Pancreas (tissue), 10 donors: ENCODE data around the gene DMKN. TPM values are rescaled to one million over a fixed set of nuclear protein-coding genes. Genes with fewer than 3 reads are reported as not detected.

ENCODE experiments used
- ATAC-seq, 4 donors: fragments of 200-7000 bp; cut with Tn5 transposase; one replicate each; pipeline versions ENCODE4 v1.8.0 to v1.9.1; 2020; ENCODE audit warnings: mild to moderate bottlenecking in 4 of 4, moderate library complexity in 4 of 4
- DNase-seq, 6 donors: peaks; one replicate each; pipeline ENCODE4 v3.0.0-alpha.2; 2020
- FAIRE-seq: peaks from 2 replicates; lab custom pipeline; 2012; peaks lifted over from hg19 to GRCh38; lab: Jason Lieb, UNC
- H3K27ac ChIP-seq, 4 donors: fragments of 200-600 bp; sonication (generic); 1 replicate in 3 of 4; 2 replicates in 1 of 4; pipeline versions ENCODE4 v1.5.0 to v1.8.0; 2020
- H3K27me3 ChIP-seq, 4 donors: fragments of 200-600 bp; one replicate each; pipeline ENCODE4 v1.8.0; 2021
- H3K36me3 ChIP-seq, 3 donors: fragments of 200-600 bp; sonication (generic) in 1 of 3; one replicate each; pipeline versions ENCODE4 v1.5.0 to v1.8.0; 2020 to 2021
- H3K4me1 ChIP-seq, 3 donors: fragments of 200-600 bp; one replicate each; pipeline ENCODE4 v1.8.0; 2021
- H3K4me3 ChIP-seq, 4 donors: fragments of 200-600 bp; sonication (generic) in 2 of 4; one replicate each; pipeline versions ENCODE4 v1.5.0 to v1.8.0; 2020 to 2021
- H3K9me3 ChIP-seq, 4 donors: fragments of 200-600 bp; one replicate each; pipeline ENCODE4 v1.8.0; 2021
- CTCF ChIP-seq, 4 donors: fragments of 200-600 bp; sonication (generic) in 3 of 4; IDR thresholded peaks; one replicate each; pipeline versions ENCODE4 v1.5.0 to v1.8.0; 2021; ENCODE audit warnings: antibody characterized with exemption in 4 of 4
- WGBS, 2 donors: extraction: QIAGEN DNeasy Blood & Tissue Kit; methylation state at CpG; one replicate each; pipeline ENCODE4 v1.1.7; 2013; 5-methylcytosine and 5-hydroxymethylcytosine counted together
- intact Hi-C, 3 donors: fragments of 100-400 bp; cut with DNase I; formaldehyde crosslinking; loops; one replicate each; pipeline versions ENCODE4 v1.11.1 to v1.14.2; 2022
- polyA plus RNA-seq, 2 donors: library from polyadenylated mRNA; stranded (reverse); fragments of 200-250 nt; gene quantifications; one replicate each; pipeline ENCODE4 v1.2.3, GENCODE V29; 2013
- total RNA-seq, 6 donors: library from RNA; stranded (reverse); fragmentation: NEBNext Ultra II Directional in 4 of 6; extraction: Animal tissue kit (Norgen Biotek cat#: 25700) in 4 of 6; gene quantifications; one replicate each; pipeline versions ENCODE4 v1.2.1 to v1.2.4, GENCODE V29; 2021 to 2023
- donor health status: healthy with polysubstance abuse.
- donor health status: DM: no; HTN: no; CAD: no; lungs with moderate emphysema.
- donor health status: DM: no; HTN: no; CAD: no.
- donor health status: control.
- donor health status: control.
- donor health status: Bipolar disorder and iron deficiency.
- donor health status: DM: yes; HTN: yes; CAD: no.
- donor health status: DM: no; HTN: no; CAD: no.
- donor health status: DM: no; HTN: no; CAD: no.
- donor health status: DM: yes; HTN: yes; CAD: no.

The DMKN gene
- total and polyA plus RNA-seq, 8 donors, result 48.5 to 197 (median 62.4) TPM

- Histone ChIP-seq H3K27ac (no peak overlapping the region), H3K36me3 (no peaks in the 10 kb centered on the region), H3K27me3 (no peaks in the 10 kb centered on the region), H3K9me3 (no peaks in the 10 kb centered on the region), H3K4me1 (peaks cover 0 to 3% (median 0%) of the 10 kb centered on the region in 3 donors), H3K4me3 (no peak overlapping the region)
- no peak for FAIRE-seq
- DNase-seq, result no peak
- no peak for TF ChIP-seq CTCF (IDR thresholded peaks at IDR 0.05)
- ATAC-seq, result no peak
- 72 to 75% methylated on average over 13 of the region's 13 CpGs for whole genome bisulfite sequencing, 2 donors
- intact Hi-C loops, result no loop called here
Observed at GRCh38 chr19:35552534-35553384, 39.3 kb upstream of the DMKN start.

GRCh38 chr19:35551091-35551810 is 37.8 kb upstream of the DMKN start:
- Histone ChIP-seq H3K27me3 (no peaks in the 10 kb centered on the region), H3K9me3 (no peaks in the 10 kb centered on the region), H3K36me3 (no peaks in the 10 kb centered on the region), H3K4me1 (peaks cover 0 to 9% (median 4%) of the 10 kb centered on the region in 3 donors), H3K27ac (no peak overlapping the region), H3K4me3 (no peak overlapping the region)
- no peak for ATAC-seq
- FAIRE-seq, result no peak
- TF ChIP-seq CTCF (IDR thresholded peaks at IDR 0.05), result no peak
- peak in 1 of 6 donors; percentile 44 for DNase-seq
- intact Hi-C loops, result no loop called here
- WGBS, 2 donors, result 66% methylated on average over 21 of the region's 21 CpGs

- FAIRE-seq (no peak), ATAC-seq (peak; percentile 69 to 77 (median 72)), DNase-seq (peak in 5 of 6 donors; percentile 80 to 93 (median 86))
- Histone ChIP-seq H3K36me3 (no peaks in the 10 kb centered on the region), H3K9me3 (no peaks in the 10 kb centered on the region), H3K4me1 (peaks cover 0 to 12% (median 4%) of the 10 kb centered on the region in 3 donors), H3K27ac (peak overlapping the region in 2 of 4 donors; percentile 31 to 53), H3K27me3 (no peaks in the 10 kb centered on the region), H3K4me3 (no peak overlapping the region)
- no peak for TF ChIP-seq CTCF (IDR thresholded peaks at IDR 0.05)
- intact Hi-C loops, result loop anchor here in 2 of 3 donors (5.0 to 10.0 kb wide), 3 partner anchors 37 to 175 kb away; partner anchors contain the start of gene PMIS2 (in 1 of the 2)
- 40 to 48% methylated on average over 15 of the region's 15 CpGs for WGBS, 2 donors
Observed at GRCh38 chr19:35549879-35550523, 36.6 kb upstream of the DMKN start.

- Histone ChIP-seq H3K4me1 (peaks cover 0 to 16% (median 4%) of the 10 kb centered on the region in 3 donors), H3K9me3 (no peaks in the 10 kb centered on the region), H3K4me3 (no peak overlapping the region), H3K27me3 (no peaks in the 10 kb centered on the region), H3K36me3 (no peaks in the 10 kb centered on the region), H3K27ac (no peak overlapping the region)
- peak; percentile 57 to 89 (median 82) for TF ChIP-seq CTCF (IDR thresholded peaks at IDR 0.05)
- 14 to 15% methylated on average over 6 of the region's 6 CpGs for WGBS, 2 donors
- peak in 3 of 6 donors; percentile 67 to 76 (median 72) for DNase-seq
- peak; percentile 51 to 67 (median 62) for ATAC-seq
- no peak for FAIRE-seq
- intact Hi-C loops, result loop anchor here in 2 of 3 donors (5.0 to 10.0 kb wide), 3 partner anchors 38 to 176 kb away; partner anchors contain the start of gene PMIS2 (in 1 of the 2)
Observed at GRCh38 chr19:35549174-35549788, 35.8 kb upstream of the DMKN start.
